HUES64 (cell line): Measurements from ENCODE around the gene TCEAL1.
"Not testable (repeated sequence)": the region's sequence is repeated elsewhere in the genome, so short reads cannot be mapped to it uniquely, and the experiment has no call there.

Experiments
- H3K27ac ChIP-seq: 2 replicates; pipeline ENCODE4 v1.7.0; 2013; ENCODE audit warnings: low read depth, low read length, inconsistent platforms
- H3K27me3 ChIP-seq: 2 replicates; pipeline ENCODE4 v1.6.1; 2013; ENCODE audit warnings: mild to moderate bottlenecking, low read length; ENCODE audit not compliant: insufficient read depth
- H3K36me3 ChIP-seq: 2 replicates; pipeline ENCODE4 v1.6.1; 2013; ENCODE audit warnings: mild to moderate bottlenecking, low read length; ENCODE audit not compliant: insufficient read depth
- H3K4me1 ChIP-seq: 2 replicates; pipeline ENCODE4 v1.6.1; 2013; ENCODE audit warnings: mild to moderate bottlenecking, low read length, moderate library complexity; ENCODE audit not compliant: insufficient read depth
- H3K4me3 ChIP-seq: 2 replicates; pipeline ENCODE4 v1.5.1; 2013; ENCODE audit warnings: mild to moderate bottlenecking, low read length, moderate library complexity
- H3K9ac ChIP-seq: 2 replicates; pipeline ENCODE4 v1.6.1; 2013; ENCODE audit warnings: mild to moderate bottlenecking, low read depth, low read length
- H3K9me3 ChIP-seq: 2 replicates; pipeline ENCODE4 v1.6.1; 2013; ENCODE audit warnings: low read depth, low read length; ENCODE audit not compliant: insufficient read depth
- WGBS: fragments of 150-250, 120-280 bp; methylation state at CpG from one replicate; pipeline ENCODE4 v1.1.7; 2013; ENCODE audit warnings: missing lambda C conversion rate; 5-methylcytosine and 5-hydroxymethylcytosine counted together

Gene TCEAL1

GRCh38 chrX:103637604-103638338 lies 9.0 kb downstream of the TCEAL1 start:
- 95% methylated on average over 2 of the region's 2 CpGs for WGBS
- no peaks in the 10 kb centered on the region for H3K27me3 ChIP-seq
- no peaks in the 10 kb centered on the region for H3K36me3 ChIP-seq
- no peak overlapping the region for H3K27ac ChIP-seq
- no peak overlapping the region for H3K9ac ChIP-seq
- no peaks in the 10 kb centered on the region for H3K9me3 ChIP-seq
- peaks cover 6% of the 10 kb centered on the region; the same call in 1 of the 2 replicates for H3K4me1 ChIP-seq
- no peak overlapping the region for H3K4me3 ChIP-seq

DNA sequence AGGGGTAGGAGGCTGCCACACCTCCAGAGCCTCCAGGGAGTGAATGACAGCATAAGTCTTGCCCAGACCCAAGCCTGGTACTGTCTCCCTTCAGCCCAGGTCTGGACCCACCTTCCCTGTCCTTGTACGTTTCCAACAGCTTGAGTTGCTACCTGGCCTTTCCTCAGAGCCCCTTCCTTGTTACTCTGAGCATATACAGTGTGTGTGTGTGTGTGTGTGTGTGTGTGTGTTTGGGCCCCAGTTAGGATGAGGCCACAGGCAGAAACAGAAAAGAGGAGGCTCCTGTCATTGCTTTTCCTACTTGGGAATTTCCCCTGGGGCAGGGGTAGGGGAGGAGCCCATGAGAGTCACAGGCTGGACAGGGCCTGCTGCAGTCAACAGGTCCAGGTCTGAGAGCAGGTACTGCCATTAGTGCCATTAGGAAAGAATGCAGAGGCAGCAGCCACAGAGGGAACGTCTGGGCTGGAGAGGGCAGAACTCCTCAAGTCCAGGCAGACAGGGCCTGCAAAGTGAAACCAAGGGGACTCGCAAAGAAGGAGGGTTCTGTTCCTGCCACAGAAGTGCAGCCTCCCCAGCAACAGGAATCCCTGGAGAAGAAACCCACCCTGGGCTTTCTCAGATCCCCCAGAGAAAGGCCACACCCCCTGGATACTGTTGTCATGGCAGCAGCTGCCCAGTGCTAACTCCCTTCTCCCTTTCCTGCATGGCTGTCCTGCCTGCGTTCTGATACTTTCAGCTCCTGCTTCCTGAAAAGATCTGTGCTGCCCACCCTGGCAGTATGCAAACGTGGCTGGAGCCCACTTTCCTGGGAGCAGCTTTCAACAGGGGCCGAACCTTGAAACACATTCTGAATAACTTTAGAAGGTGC lies 9.9 kb downstream of the TCEAL1 start:
- 26% methylated on average over 4 of the region's 6 CpGs for WGBS
- H3K36me3 ChIP-seq, H3K27me3 ChIP-seq, H3K4me1 ChIP-seq, H3K9ac ChIP-seq, H3K4me3 ChIP-seq, H3K27ac ChIP-seq, H3K9me3 ChIP-seq: not testable (repeated sequence)

DNA sequence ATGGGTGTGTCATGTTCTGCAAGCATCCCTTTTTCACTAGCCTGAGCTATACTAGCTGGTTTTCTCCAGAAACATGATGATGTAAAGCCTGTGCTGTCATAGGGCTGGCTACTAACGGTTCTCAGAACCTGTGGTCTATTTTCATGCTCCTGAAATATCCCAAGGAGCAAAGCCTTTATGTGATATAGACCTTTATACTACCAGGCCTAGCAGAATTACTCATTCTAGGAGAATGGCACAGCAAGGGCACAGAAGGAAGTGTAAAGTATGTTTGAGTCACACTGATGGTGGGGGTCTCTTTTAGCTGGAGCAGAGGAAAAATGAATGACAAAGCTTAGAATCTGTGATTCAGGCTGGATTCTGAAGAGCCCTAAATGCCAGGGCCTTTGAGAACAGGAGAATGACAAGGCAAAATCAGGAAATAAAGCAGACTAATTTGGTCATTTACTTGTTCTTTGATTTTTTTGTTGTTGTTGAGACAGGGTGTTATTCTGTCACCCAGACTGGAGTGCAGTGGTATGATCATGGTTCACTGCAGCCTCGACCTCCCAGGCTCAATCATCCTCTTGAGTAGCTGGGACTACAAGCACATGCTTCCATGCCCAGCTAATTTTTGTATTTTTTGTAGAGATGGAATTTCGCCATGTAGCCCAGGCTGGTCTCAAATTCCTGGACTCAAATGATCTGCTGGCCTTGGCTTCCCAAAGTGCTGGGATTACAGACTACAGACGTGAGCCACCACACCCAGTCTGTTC lies 11.8 kb downstream of the TCEAL1 start:
- H3K9me3 ChIP-seq: no peaks in the 10 kb centered on the region
- H3K9ac ChIP-seq: no peak overlapping the region
- peaks cover 6% of the 10 kb centered on the region; the same call in 1 of the 2 replicates for H3K4me1 ChIP-seq
- H3K27ac ChIP-seq: no peak overlapping the region
- no peaks in the 10 kb centered on the region for H3K36me3 ChIP-seq
- 78% methylated on average over 4 of the region's 4 CpGs for WGBS
- H3K27me3 ChIP-seq: no peaks in the 10 kb centered on the region
- no peak overlapping the region for H3K4me3 ChIP-seq

DNA sequence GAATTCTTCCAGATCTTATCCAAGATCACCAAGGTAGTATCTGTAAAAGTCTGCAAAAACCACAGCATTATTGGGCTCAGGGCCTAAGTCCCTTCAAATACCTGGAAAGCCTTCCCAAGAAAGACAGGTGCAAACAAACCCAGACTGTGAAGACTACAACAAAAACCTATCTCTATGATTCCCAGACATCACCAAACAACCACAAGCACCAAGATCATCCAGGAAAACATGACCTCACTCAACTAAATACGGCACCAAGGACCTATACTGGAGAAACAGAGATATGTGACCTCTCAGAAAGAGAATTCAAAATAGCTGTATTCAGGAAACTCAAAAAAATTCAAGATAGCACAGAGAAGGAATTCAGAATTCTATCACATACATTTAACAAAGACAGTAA lies 15.3 kb downstream of the TCEAL1 start:
- Histone ChIP-seq H3K36me3 (no peaks in the 10 kb centered on the region), H3K27ac (no peak overlapping the region), H3K4me3 (no peak overlapping the region), H3K27me3 (no peaks in the 10 kb centered on the region), H3K4me1 (peaks cover 6% of the 10 kb centered on the region; the same call in 1 of the 2 replicates), H3K9me3 (no peaks in the 10 kb centered on the region), H3K9ac (no peak overlapping the region)
- WGBS: no CpG with 5 or more reads among the region's 1 CpG

DNA sequence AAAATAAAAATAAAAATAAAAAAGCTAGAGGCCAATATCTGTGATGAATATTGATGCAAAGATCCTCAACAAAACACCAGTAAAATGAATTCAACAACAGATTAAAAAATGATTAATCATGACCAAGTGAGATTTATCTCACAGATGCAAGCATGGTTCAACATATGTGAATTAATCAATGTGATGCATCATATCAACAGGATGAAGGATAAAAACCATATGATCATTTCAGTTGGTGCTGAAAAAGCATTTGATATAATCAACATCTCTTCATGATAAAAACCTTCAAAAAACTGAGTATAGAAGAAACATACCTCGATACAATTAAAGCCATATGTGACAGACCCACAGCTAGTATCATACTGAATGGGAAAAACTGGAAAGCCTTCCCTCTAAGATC lies 18.9 kb downstream of the TCEAL1 start:
- WGBS: 100% methylated on average over 1 of the region's 1 CpG
- no peak overlapping the region for H3K4me3 ChIP-seq

DNA sequence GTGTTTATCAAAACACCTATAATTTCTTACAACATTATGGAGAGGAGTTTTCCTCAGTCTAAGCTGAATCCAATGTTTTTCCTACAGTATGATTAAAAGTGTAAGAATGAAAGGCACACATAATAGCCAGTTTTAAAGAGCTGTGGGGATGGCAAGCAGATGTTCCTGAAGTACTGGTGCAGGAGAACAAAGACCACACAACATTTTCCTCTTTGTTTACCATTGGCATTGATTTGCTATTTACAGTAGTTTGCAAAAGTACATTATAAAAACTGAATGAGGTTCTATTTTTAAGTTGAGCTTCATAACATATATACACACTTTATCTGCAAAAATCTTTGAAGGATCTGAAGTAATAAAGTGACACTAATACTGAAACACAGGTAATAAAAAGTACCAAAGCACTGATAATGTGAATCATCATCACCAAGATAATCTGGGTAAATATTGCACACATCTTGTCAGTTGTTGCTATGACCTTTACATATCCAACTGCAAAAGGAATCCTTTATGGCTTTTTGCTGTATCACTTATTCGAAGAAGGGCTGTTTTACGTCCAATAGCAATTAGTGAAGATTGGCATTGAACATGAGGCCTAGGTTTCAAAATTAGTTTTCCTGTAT lies 22.5 kb downstream of the TCEAL1 start:
- no peaks in the 10 kb centered on the region for H3K27me3 ChIP-seq
- H3K36me3 ChIP-seq: no peaks in the 10 kb centered on the region
- H3K4me3 ChIP-seq: no peak overlapping the region
- no peak overlapping the region for H3K27ac ChIP-seq
- no peak overlapping the region for H3K9ac ChIP-seq
- no peaks in the 10 kb centered on the region for H3K4me1 ChIP-seq
- no CpG with 5 or more reads among the region's 2 CpGs for WGBS
- H3K9me3 ChIP-seq: no peaks in the 10 kb centered on the region

More for the DNA sequence above, 18.9 kb downstream of the TCEAL1 start:
- Histone ChIP-seq H3K9me3 (no peaks in the 10 kb centered on the region), H3K9ac (no peak overlapping the region), H3K27me3 (no peaks in the 10 kb centered on the region), H3K36me3 (no peaks in the 10 kb centered on the region), H3K4me1 (no peaks in the 10 kb centered on the region), H3K27ac (no peak overlapping the region)

- 96% methylated on average over 7 of the region's 7 CpGs for WGBS
- not testable (repeated sequence) for H3K9ac ChIP-seq, H3K27me3 ChIP-seq, H3K4me1 ChIP-seq, H3K27ac ChIP-seq, H3K36me3 ChIP-seq, H3K9me3 ChIP-seq, H3K4me3 ChIP-seq
Measured at GRCh38 chrX:103655230-103656000, 26.6 kb downstream of the TCEAL1 start.

DNA sequence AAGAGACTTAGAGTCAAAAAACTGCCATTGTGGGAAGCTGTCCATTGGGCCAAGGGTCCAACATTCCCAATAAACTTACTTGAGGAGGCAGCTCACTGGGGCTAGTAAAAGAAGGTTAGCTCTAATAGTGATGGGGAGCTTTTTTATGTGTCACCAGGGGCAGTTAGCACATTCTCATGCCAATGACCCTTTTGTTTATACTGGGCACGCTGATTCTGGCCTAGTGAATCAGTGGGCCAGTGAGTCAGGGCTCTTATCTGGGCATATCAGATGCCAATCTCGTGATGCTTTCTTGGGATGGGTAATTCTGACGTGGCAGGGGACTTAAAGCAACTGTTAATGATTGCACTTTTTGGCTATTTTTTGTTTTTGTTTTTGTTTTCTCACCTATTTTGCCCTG lies 27.8 kb downstream of the TCEAL1 start:
- H3K27me3 ChIP-seq: no peaks in the 10 kb centered on the region
- H3K27ac ChIP-seq: no peak overlapping the region
- H3K4me3 ChIP-seq: no peak overlapping the region
- no peaks in the 10 kb centered on the region for H3K4me1 ChIP-seq
- no peaks in the 10 kb centered on the region for H3K36me3 ChIP-seq
- H3K9ac ChIP-seq: no peak overlapping the region
- no peaks in the 10 kb centered on the region for H3K9me3 ChIP-seq
- 61% methylated on average over 3 of the region's 3 CpGs for WGBS

DNA sequence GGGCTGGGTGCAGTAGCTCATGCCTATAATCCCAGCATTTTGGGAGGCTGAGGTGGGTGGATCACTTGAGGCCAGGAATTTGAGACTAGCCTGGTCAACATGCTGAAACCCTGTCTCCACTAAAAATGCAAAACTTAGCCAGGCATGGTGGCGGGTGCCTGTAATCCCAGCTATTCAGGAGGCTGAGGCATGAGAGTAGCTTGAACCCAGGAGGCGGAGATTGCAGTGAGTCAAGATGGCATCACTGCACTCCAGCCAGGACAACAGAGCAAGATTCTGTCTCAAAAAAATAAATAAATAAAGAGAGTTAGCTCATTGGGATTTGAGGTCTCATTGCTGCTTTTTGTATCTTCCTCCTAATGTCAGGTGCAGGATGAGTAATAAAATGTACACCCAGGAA lies 28.3 kb downstream of the TCEAL1 start:
- H3K4me3 ChIP-seq, H3K36me3 ChIP-seq, H3K27ac ChIP-seq, H3K9ac ChIP-seq, H3K4me1 ChIP-seq, H3K27me3 ChIP-seq, H3K9me3 ChIP-seq: not testable (repeated sequence)
- WGBS: 94% methylated on average over 2 of the region's 2 CpGs

GRCh38 chrX:103658681-103659433 lies 30.1 kb downstream of the TCEAL1 start:
- WGBS: 88% methylated on average over 4 of the region's 5 CpGs
- Histone ChIP-seq H3K27ac (no peak overlapping the region), H3K36me3 (no peaks in the 10 kb centered on the region), H3K9me3 (no peaks in the 10 kb centered on the region), H3K27me3 (no peaks in the 10 kb centered on the region), H3K4me1 (no peaks in the 10 kb centered on the region; the same call in 1 of the 2 replicates), H3K4me3 (no peak overlapping the region), H3K9ac (no peak overlapping the region)
